GM12892 (cell line): Measurements from ENCODE around the gene CDH13.

ENCODE experiments used
- POLR2A ChIP-seq: IDR thresholded peaks from 2 replicates; pipeline ENCODE4 v1.6.1; 2011; ENCODE audit warnings: low read depth, low read length, control low read depth
- POLR2AphosphoS5 ChIP-seq: IDR thresholded peaks from 2 replicates; pipeline ENCODE4 v1.6.1; 2011; ENCODE audit warnings: low read depth, low read length, control low read depth
- TAF1 ChIP-seq: IDR thresholded peaks from 2 replicates; pipeline ENCODE4 v1.6.1; 2011; ENCODE audit warnings: low read depth, mild to moderate bottlenecking, control low read depth, low read length, borderline replicate concordance

DNA sequence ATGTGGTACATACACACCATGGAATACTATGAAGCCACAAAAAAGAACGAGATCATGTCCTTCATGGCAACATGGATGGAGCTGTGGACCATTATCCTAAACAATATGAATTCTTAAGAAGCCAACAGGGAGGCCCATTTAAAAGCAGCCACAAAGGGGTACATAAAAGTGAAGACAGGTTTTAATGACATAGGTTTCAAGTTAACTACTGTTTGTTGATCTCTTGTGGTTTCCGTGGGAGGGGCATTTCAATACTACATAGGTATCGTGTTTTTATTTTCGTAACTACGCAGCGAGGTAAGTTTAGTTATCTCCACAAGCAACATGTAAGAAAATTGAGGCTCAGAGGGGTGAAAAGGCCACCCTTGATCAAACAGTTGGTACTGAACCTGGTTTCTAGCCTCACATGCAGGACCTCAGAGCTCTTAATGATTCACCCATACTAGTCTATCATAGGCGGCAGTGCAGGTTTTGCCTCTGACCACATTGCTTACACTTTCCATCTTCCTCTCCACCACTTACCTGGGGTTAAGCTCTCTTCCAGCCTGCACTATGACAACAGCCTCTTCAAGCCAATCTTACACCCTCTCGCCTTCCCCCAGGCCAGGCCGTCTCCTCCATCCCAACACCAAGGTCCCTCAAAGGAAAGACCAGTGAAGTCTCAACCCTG, 646.9 kb downstream of the CDH13 start:
- TF ChIP-seq POLR2A (no peak), POLR2AphosphoS5 (no peak), TAF1 (no peak)
